Fibroblast of villous mesenchyme (primary cell): ENCODE data around the gene OR2T35. TPM values are rescaled to one million over a fixed set of nuclear protein-coding genes. Genes with fewer than 3 reads are reported as not detected.

Experiments used
- DNase-seq: peaks from one replicate; pipeline ENCODE4 v3.0.0-alpha.2; 2010; ENCODE audit warnings: low read depth
- H3K4me3 ChIP-seq: 2 replicates; pipeline ENCODE4 v1.5.1; 2011; ENCODE audit warnings: low read depth, mild to moderate bottlenecking, low read length
- CTCF ChIP-seq: IDR thresholded peaks from 2 replicates; pipeline ENCODE4 v1.5.1; 2012; ENCODE audit warnings: low read depth, mild to moderate bottlenecking, low read length; ENCODE audit not compliant: insufficient read depth
- small RNA-seq: library from RNA; depleted of rRNA; stranded (forward); fragments of <200 nt; gene quantifications from one replicate; pipeline ENCODE3, GENCODE V24; 2012
- total RNA-seq: library from RNA; depleted of rRNA; stranded (reverse); fragments of >200 nt; gene quantifications from 2 replicates; pipeline ENCODE4 v1.2.3, GENCODE V29; 2012

The OR2T35 gene
- total RNA-seq, 1 donor: not detected

GRCh38 chr1:248589334-248589733 is 55.7 kb downstream of the OR2T35 start:
- DNase-seq: no peak
- H3K4me3 ChIP-seq: no peak overlapping the region
- TF ChIP-seq CTCF: no peak

Small RNA genes within 50 kb of the gene (small RNA-seq; reads per million reads assigned to genes)
- not detected for gene RF00019

Other genes starting within 250 kb of the OR2T35 start
- not detected in 2 replicates for gene OR2T1, start 242.2 kb downstream of the OR2T35 start, total RNA-seq
- gene OR2T2, start 199.6 kb downstream of the OR2T35 start, total RNA-seq: not detected in 2 replicates
- gene OR2T3, start 171.9 kb downstream of the OR2T35 start, total RNA-seq: not detected in 2 replicates
- not detected in 2 replicates for gene OR2T5, start 156.7 kb downstream of the OR2T35 start, total RNA-seq
- gene OR2G6, start 137.2 kb downstream of the OR2T35 start, total RNA-seq: not detected in 2 replicates
- not detected in 2 replicates for gene OR2T29, start 82.5 kb downstream of the OR2T35 start, total RNA-seq
- gene OR2T34, start 70.5 kb downstream of the OR2T35 start, total RNA-seq: not detected in 2 replicates
- gene OR2T10, start 47.6 kb downstream of the OR2T35 start, total RNA-seq: not detected in 2 replicates
- gene OR2T11, start 10.2 kb downstream of the OR2T35 start, total RNA-seq: not detected in 2 replicates
- not detected in 2 replicates for gene OR2T27, start 10.2 kb upstream of the OR2T35 start, total RNA-seq
- gene OR14I1, start 57.5 kb upstream of the OR2T35 start, total RNA-seq: not detected in 2 replicates
- gene LYPD8, start 110.5 kb upstream of the OR2T35 start, total RNA-seq: under 0.01 TPM in 1 of 2 replicates, not detected in the other
- 26.1 and 28.9 TPM in 2 replicates for gene SH3BP5L, start 180.6 kb upstream of the OR2T35 start, total RNA-seq
- gene ZNF672, start 192.9 kb upstream of the OR2T35 start, total RNA-seq: 17.7 and 19.4 TPM in 2 replicates
- 10.6 and 22.0 TPM in 2 replicates for gene ZNF692, start 213.8 kb upstream of the OR2T35 start, total RNA-seq